H1 (cell line): ENCODE results near the gene PRDM15. TPM values are rescaled to one million over a fixed set of nuclear protein-coding genes. Genes with fewer than 3 reads are reported as not detected.

Experiments
- CTCF ChIA-PET: fragments of 300-600 bp; sonication (Branson Sonifier 250); formaldehyde crosslinking; loops from one replicate; lab custom pipeline; 2021; ENCODE audit not compliant: partially characterized antibody; lab: Charles Lee
- POLR2A ChIA-PET: fragments of 300-600 bp; sonication (Branson Sonifier 250); formaldehyde crosslinking; loops from one replicate; lab custom pipeline; 2021; ENCODE audit warnings: inconsistent platforms; ENCODE audit not compliant: partially characterized antibody; lab: Charles Lee
- DNase-seq, 2 experiments: peaks; one replicate each; pipeline versions ENCODE4 v3.0.0 to v3.0.0-alpha.2; 2010 to 2022; ENCODE audit warnings: low spot score in 2 of 2, low read depth in 1 of 2, mixed read lengths in 1 of 2
- FAIRE-seq: peaks from 2 replicates; lab custom pipeline; 2011; peaks lifted over from hg19 to GRCh38; lab: Jason Lieb, UNC
- H2AFZ ChIP-seq: 2 replicates; pipeline ENCODE4 v1.8.1; 2012; ENCODE audit warnings: low read length, inconsistent platforms
- H2AK5ac ChIP-seq: 2 replicates; pipeline ENCODE4 v1.6.1; 2013; ENCODE audit warnings: low read depth, low read length
- H2BK120ac ChIP-seq: replicated peaks from 2 replicates; pipeline ENCODE3; 2013; ENCODE audit warnings: low read depth, low read length, inconsistent platforms
- H2BK12ac ChIP-seq: 2 replicates; pipeline ENCODE4 v1.6.1; 2013; ENCODE audit warnings: low read depth, low read length
- H2BK15ac ChIP-seq: 2 replicates; pipeline ENCODE4 v1.6.1; 2013; ENCODE audit warnings: low read length
- H2BK20ac ChIP-seq: 2 replicates; pipeline ENCODE4 v1.6.1; 2013; ENCODE audit warnings: low read length
- H2BK5ac ChIP-seq: 2 replicates; pipeline ENCODE4 v1.6.1; 2013; ENCODE audit warnings: low read depth, low read length
- H3K14ac ChIP-seq: 2 replicates; pipeline ENCODE4 v1.6.1; 2013; ENCODE audit warnings: inconsistent platforms; ENCODE audit not compliant: insufficient read length
- H3K18ac ChIP-seq: 2 replicates; pipeline ENCODE4 v1.6.1; 2013; ENCODE audit warnings: low read length; ENCODE audit errors: extremely low read depth
- H3K23ac ChIP-seq: 2 replicates; pipeline ENCODE4 v1.6.1; 2013; ENCODE audit warnings: inconsistent platforms; ENCODE audit not compliant: insufficient read length
- H3K23me2 ChIP-seq: 2 replicates; pipeline ENCODE4 v1.6.1; 2013; ENCODE audit warnings: low read depth, low read length
- H3K27ac ChIP-seq: 2 replicates; pipeline ENCODE4 v1.6.1; 2011; ENCODE audit warnings: low read depth, low read length, inconsistent platforms
- H3K27me3 ChIP-seq, 4 experiments: replicated peaks in 1 of 4; 1 replicate in 1 of 4; 2 replicates in 3 of 4; pipeline versions ENCODE4 v1.6.1 to v1.8.1; 2011 to 2013; ENCODE audit warnings: low read length in 3 of 4, mild to moderate bottlenecking in 3 of 4, inconsistent platforms in 2 of 4, mixed read lengths in 2 of 4, moderate library complexity in 1 of 4; ENCODE audit not compliant: control insufficient read depth in 3 of 4, insufficient read depth in 3 of 4; ENCODE audit errors: extremely low read depth in 1 of 4
- H3K36me3 ChIP-seq, 4 experiments: 2 replicates each; pipeline versions ENCODE4 v1.6.1 to v1.8.1; 2011 to 2013; ENCODE audit warnings: mild to moderate bottlenecking in 4 of 4, low read length in 3 of 4, moderate library complexity in 2 of 4, control low read depth in 1 of 4, inconsistent platforms in 1 of 4; ENCODE audit not compliant: insufficient read depth in 4 of 4, control insufficient read depth in 2 of 4
- H3K4ac ChIP-seq: replicated peaks from 2 replicates; pipeline ENCODE3; 2013; ENCODE audit warnings: low read length, low read depth, mixed read lengths, inconsistent platforms; ENCODE audit not compliant: insufficient read length
- H3K4me1 ChIP-seq, 4 experiments: replicated peaks in 1 of 4; 1 replicate in 1 of 4; 2 replicates in 3 of 4; pipeline versions ENCODE4 v1.6.1 to v1.8.1; 2011 to 2013; ENCODE audit warnings: low read length in 3 of 4, inconsistent platforms in 2 of 4, mixed read lengths in 1 of 4; ENCODE audit not compliant: insufficient read depth in 4 of 4, control insufficient read depth in 3 of 4
- H3K4me2 ChIP-seq, 2 experiments: 2 replicates each; pipeline versions ENCODE4 v1.6.1 to v1.8.1; 2011 to 2013; ENCODE audit warnings: low read depth in 2 of 2, low read length in 2 of 2, control low read depth in 1 of 2, inconsistent platforms in 1 of 2, mild to moderate bottlenecking in 1 of 2; ENCODE audit not compliant: insufficient read depth in 1 of 2
- H3K4me3 ChIP-seq, 4 experiments: fragments of 200-600, 300-600 bp in 1 of 4; sonication (generic), shearing (Covaris generic), sonication (Bioruptor Twin) in 1 of 4; 2 replicates each; pipeline versions ENCODE4 v1.5.1 to v1.8.1; 2011 to 2016; ENCODE audit warnings: low read length in 4 of 4, low read depth in 3 of 4, control low read depth in 2 of 4, inconsistent platforms in 2 of 4, mild to moderate bottlenecking in 2 of 4, mixed read lengths in 1 of 4, moderate library complexity in 1 of 4; ENCODE audit not compliant: insufficient read depth in 2 of 4; ENCODE audit errors: extremely low read depth in 1 of 4
- H3K56ac ChIP-seq: replicated peaks from 2 replicates; pipeline ENCODE3; 2013; ENCODE audit warnings: low read depth, mild to moderate bottlenecking, mixed read lengths, low read length, inconsistent platforms; ENCODE audit not compliant: insufficient read length
- H3K79me1 ChIP-seq: 2 replicates; pipeline ENCODE4 v1.6.1; 2013; ENCODE audit warnings: low read depth, low read length, control low read depth
- H3K79me2 ChIP-seq, 2 experiments: 2 replicates each; pipeline versions ENCODE4 v1.6.1 to v1.8.1; 2012 to 2013; ENCODE audit warnings: low read length in 2 of 2, mild to moderate bottlenecking in 2 of 2, inconsistent platforms in 1 of 2; ENCODE audit not compliant: insufficient read depth in 2 of 2, control insufficient read depth in 1 of 2
- H3K9ac ChIP-seq, 4 experiments: replicated peaks in 1 of 4; 1 replicate in 1 of 4; 2 replicates in 3 of 4; pipeline versions ENCODE4 v1.6.1 to v1.8.1; 2011 to 2013; ENCODE audit warnings: low read depth in 3 of 4, low read length in 3 of 4, control low read depth in 2 of 4, mild to moderate bottlenecking in 2 of 4, moderate library complexity in 2 of 4, inconsistent platforms in 1 of 4; ENCODE audit errors: extremely low read depth in 1 of 4
- H3K9me3 ChIP-seq, 2 experiments: 2 replicates each; pipeline versions ENCODE4 v1.6.1 to v1.8.1; 2012 to 2013; ENCODE audit warnings: mild to moderate bottlenecking in 2 of 2, moderate library complexity in 2 of 2, control low read depth in 1 of 2, inconsistent platforms in 1 of 2, low read depth in 1 of 2, low read length in 1 of 2, mixed read lengths in 1 of 2; ENCODE audit not compliant: insufficient read depth in 2 of 2
- H4K20me1 ChIP-seq, 2 experiments: replicated peaks in 1 of 2; 2 replicates each; pipeline versions ENCODE3 to v1.8.1; 2011 to 2013; ENCODE audit warnings: inconsistent platforms in 2 of 2, low read length in 2 of 2, mild to moderate bottlenecking in 1 of 2; ENCODE audit not compliant: insufficient read depth in 2 of 2, control insufficient read depth in 1 of 2
- H4K5ac ChIP-seq: 2 replicates; pipeline ENCODE4 v1.6.1; 2013; ENCODE audit warnings: low read length, low read depth, mixed read lengths, inconsistent platforms; ENCODE audit not compliant: insufficient read length
- H4K8ac ChIP-seq: 2 replicates; pipeline ENCODE4 v1.8.0; 2013; ENCODE audit warnings: mild to moderate bottlenecking, moderate library complexity, low read length, inconsistent platforms; ENCODE audit not compliant: insufficient read depth; ENCODE audit errors: extremely low read depth
- H4K91ac ChIP-seq: replicated peaks from 2 replicates; pipeline ENCODE3; 2013; ENCODE audit warnings: low read length, mixed read lengths, inconsistent platforms; ENCODE audit not compliant: insufficient read length
- GABPA ChIP-seq: IDR thresholded peaks from 2 replicates; pipeline ENCODE4 v1.6.1; 2011; ENCODE audit warnings: mild to moderate bottlenecking, low read length, moderate library complexity, borderline replicate concordance; ENCODE audit not compliant: insufficient read depth
- WGBS, 2 experiments: shearing (Covaris generic) in 1 of 2; methylation state at CpG; one replicate each; pipeline versions ENCODE4 v1.1.6 to v1.1.7; 2013 to 2015; ENCODE audit warnings: low lambda C conversion rate in 2 of 2, mixed read lengths in 2 of 2, inconsistent platforms in 1 of 2, low coverage in 1 of 2, missing lambda C conversion rate in 1 of 2; ENCODE audit not compliant: insufficient replicate concordance in 2 of 2, insufficient coverage in 1 of 2, insufficient read length in 1 of 2; ENCODE audit errors: extremely low coverage in 1 of 2, missing lambda C conversion rate in 1 of 2; 5-methylcytosine and 5-hydroxymethylcytosine counted together
- polyA plus RNA-seq, 7 experiments: library from polyadenylated mRNA; depleted of rRNA in 3 of 7; stranded (reverse) in 5 of 7; unstranded in 2 of 7; fragments of >200 nt in 5 of 7; fragments of 200-250 nt in 2 of 7; gene quantifications; 1 replicate in 5 of 7; 2 replicates in 1 of 7; 4 replicates in 1 of 7; pipeline versions ENCODE4 v1.2.1 to v1.2.3, GENCODE V29; 2011 to 2013; ENCODE audit warnings: missing spikeins in 2 of 7, mixed read lengths in 2 of 7
- total RNA-seq: library from RNA; stranded (reverse); fragmentation: NEBNext Ultra II Directional; extraction: Animal tissue kit (Norgen Biotek cat#: 25700); gene quantifications from 2 replicates; pipeline ENCODE4 v1.2.1, GENCODE V29; 2021

PRDM15 gene
- total and polyA plus RNA-seq, 2 of the 8 experiments (the other 6 are each of a cell fraction or from before 2014, with no cell fraction given): 9.7 to 10.5 TPM

DNA sequence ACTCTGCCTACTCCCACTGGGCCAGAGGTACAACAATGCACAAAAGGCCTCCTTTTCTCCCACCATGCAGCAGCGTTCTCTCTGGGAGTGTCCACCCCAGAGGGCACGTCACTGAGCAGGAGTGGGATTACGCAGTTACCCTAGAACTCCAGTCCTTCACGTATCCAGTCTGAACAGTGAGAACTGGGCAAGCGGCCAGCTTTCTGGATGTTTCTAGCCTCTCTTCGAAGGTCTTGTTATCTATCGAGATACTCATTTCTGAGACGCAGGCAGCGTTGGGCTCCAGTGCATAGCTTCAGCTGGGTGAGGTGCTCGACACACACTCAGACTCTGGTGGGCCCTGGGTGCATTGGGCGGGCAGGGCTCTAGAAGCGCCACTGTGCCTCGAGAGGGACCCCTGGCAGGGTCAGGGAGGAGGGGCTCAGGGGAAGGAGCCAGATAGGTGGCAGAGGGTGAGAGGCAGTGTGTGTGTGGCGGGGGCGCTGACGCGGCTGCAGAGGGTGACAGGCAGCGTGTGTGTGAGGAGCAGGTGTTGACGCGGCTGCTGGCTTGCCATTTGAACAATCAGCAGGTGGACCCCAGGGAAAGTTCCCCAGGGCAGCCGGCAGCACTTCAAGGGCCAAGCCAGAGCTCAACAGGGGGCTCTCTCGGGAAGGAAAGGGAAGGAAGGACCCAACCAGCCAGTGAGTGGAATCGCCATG lies 27.9 kb downstream of the PRDM15 start:
- no peak overlapping the region for H3K27ac ChIP-seq
- FAIRE-seq: no peak
- CTCF ChIA-PET: interaction anchor here (0.7 to 3.5 kb wide), 6 partner anchors 10 to 265 kb away, joined by 3 to 11 read pairs (median 3); no protein-coding TSS in a partner anchor
- TF ChIP-seq GABPA: no peak

More for the DNA sequence above, 27.9 kb downstream of the PRDM15 start:
- H3K36me3 ChIP-seq: peaks cover 0 to 4% (median 3%) of the 10 kb centered on the region in 4 experiments; a peak in 4 of 8 replicates
- no peak overlapping the region for H2BK5ac ChIP-seq
- H3K9me3 ChIP-seq: no peaks in the 10 kb centered on the region
- no peak overlapping the region for H3K23ac ChIP-seq
- H3K56ac ChIP-seq: no peak overlapping the region
- no peak overlapping the region for H2BK15ac ChIP-seq
- POLR2A ChIA-PET: interaction anchor here (0.6 kb wide), 1 partner anchor 23 kb away, joined by 3 read pairs; no protein-coding TSS in a partner anchor
- peaks cover 0 to 3% of the 10 kb centered on the region in 2 experiments for H4K20me1 ChIP-seq
- no peak overlapping the region for H3K4me2 ChIP-seq
- H2BK12ac ChIP-seq: no peak overlapping the region
- no peaks in the 10 kb centered on the region for H3K79me2 ChIP-seq
- no peak overlapping the region for H2BK20ac ChIP-seq
- H2AFZ ChIP-seq: no peak overlapping the region
- H2AK5ac ChIP-seq: no peak overlapping the region
- 88% methylated on average over 22 of the region's 23 CpGs; no CpG with 5 or more reads in 1 of the 2 experiments for WGBS, 2 experiments
- no peak overlapping the region for H3K9ac ChIP-seq
- no peak overlapping the region for H3K4me3 ChIP-seq
- no peak overlapping the region for H4K8ac ChIP-seq
- no peak for DNase-seq
- peaks cover 0 to 2% (median 0%) of the 10 kb centered on the region in 4 experiments; a peak in 1 of 7 replicates for H3K4me1 ChIP-seq
- H3K27me3 ChIP-seq: no peaks in the 10 kb centered on the region
- H4K91ac ChIP-seq: no peak overlapping the region
- H3K23me2 ChIP-seq: no peaks in the 10 kb centered on the region
- no peak overlapping the region for H2BK120ac ChIP-seq
- H3K4ac ChIP-seq: no peak overlapping the region
- no peak overlapping the region for H4K5ac ChIP-seq
- no peak overlapping the region for H3K18ac ChIP-seq
- H3K79me1 ChIP-seq: no peaks in the 10 kb centered on the region; the same call in 1 of the 2 replicates
- H3K14ac ChIP-seq: no peak overlapping the region
